ENCODE results near the gene RDH13.

- TF ChIP-seq EP300 (IDR thresholded peaks at IDR 0.05) (no peak), CTCF (IDR thresholded peaks at IDR 0.05) (no peak), POLR2A (IDR thresholded peaks at IDR 0.05) (no peak), POLR2AphosphoS5 (IDR thresholded peaks at IDR 0.05) (no peak)
Observed at GRCh38 chr19:55058781-55059610, 4.0 kb downstream of the RDH13 start.
